HG02884 (cell line): ENCODE results near the gene HNRNPM.
"Not testable (repeated sequence)": the region's sequence is repeated elsewhere in the genome, so short reads cannot be mapped to it uniquely, and the experiment has no call there.

Experiments used
- ATAC-seq: cut with Tn5 transposase; IDR thresholded peaks from one replicate; pipeline ENCODE4 v1.9.1; 2021; ENCODE audit warnings: mild to moderate bottlenecking, moderate library complexity; ENCODE audit not compliant: unreplicated experiment

The HNRNPM gene

GRCh38 chr19:8506402-8506957, 61.7 kb downstream of the HNRNPM start:
- no peak for ATAC-seq

GRCh38 chr19:8510589-8511115, 65.9 kb downstream of the HNRNPM start:
- ATAC-seq, result no peak

- no peak for ATAC-seq
Measured at GRCh38 chr19:8511573-8512101, 66.9 kb downstream of the HNRNPM start.

GRCh38 chr19:8512115-8512967, 67.6 kb downstream of the HNRNPM start:
- no peak for ATAC-seq

- no peak for ATAC-seq
Measured at GRCh38 chr19:8513036-8513686, 68.4 kb downstream of the HNRNPM start.

GRCh38 chr19:8513687-8514504, 69.1 kb downstream of the HNRNPM start, which contains the start of gene ZNF414:
TSS of gene ZNF414 (minus strand) at chr19:8514167. CDS start at chr19:8514046, 121 bp downstream.
- ATAC-seq, result peak; percentile 87

- ATAC-seq, result not testable (repeated sequence)
Measured at GRCh38 chr19:8514505-8515009, 69.8 kb downstream of the HNRNPM start.

GRCh38 chr19:8515317-8515716, 70.5 kb downstream of the HNRNPM start:
- ATAC-seq, result no peak

GRCh38 chr19:8517551-8518442, 73.0 kb downstream of the HNRNPM start:
- ATAC-seq, result no peak

- no peak for ATAC-seq
Measured at GRCh38 chr19:8518536-8518935, 73.8 kb downstream of the HNRNPM start.

GRCh38 chr19:8519388-8519787, 74.6 kb downstream of the HNRNPM start:
- no peak for ATAC-seq

- no peak for ATAC-seq
Measured at GRCh38 chr19:8525401-8525684, 80.6 kb downstream of the HNRNPM start.

- ATAC-seq, result no peak
Measured at GRCh38 chr19:8526345-8527091, 81.7 kb downstream of the HNRNPM start.

GRCh38 chr19:8528500-8528899, 83.7 kb downstream of the HNRNPM start:
- no peak for ATAC-seq

GRCh38 chr19:8529369-8530006, 84.7 kb downstream of the HNRNPM start:
- no peak for ATAC-seq

- ATAC-seq, result no peak
Measured at GRCh38 chr19:8530061-8530679, 85.4 kb downstream of the HNRNPM start.

- ATAC-seq, result no peak
Measured at GRCh38 chr19:8531470-8531869, 86.7 kb downstream of the HNRNPM start.

- no peak for ATAC-seq
Measured at GRCh38 chr19:8532225-8532624, 87.5 kb downstream of the HNRNPM start.
